ENCODE measurements around the gene DNAJC27.

DNA sequence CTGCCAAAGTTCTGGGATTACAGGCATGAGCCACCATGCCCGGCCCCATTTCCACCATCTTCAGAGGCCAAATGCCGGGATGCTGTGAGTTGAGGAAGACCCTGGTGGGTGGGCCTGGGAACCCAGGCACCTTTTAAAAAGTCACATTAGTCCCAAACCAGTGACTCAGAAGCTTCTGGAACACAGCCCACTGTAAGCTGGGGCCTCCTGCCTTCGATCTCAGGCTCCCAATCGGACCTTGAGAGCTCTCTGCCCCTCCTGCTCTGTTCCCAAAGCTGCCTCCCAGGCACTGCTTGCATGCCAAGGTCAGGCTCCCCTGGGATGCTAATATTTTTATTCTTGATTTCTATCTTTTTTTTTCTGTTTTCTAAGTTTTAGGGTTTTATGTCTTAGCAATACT is 56.0 kb downstream of the DNAJC27 start:
- TF ChIP-seq POLR2A (IDR thresholded peaks at IDR 0.05; ENCODE audit: low read depth, low read length) (no peak), POLR2AphosphoS5 (IDR thresholded peaks at IDR 0.05; ENCODE audit: low read depth, low read length) (no peak), PAX5 (IDR thresholded peaks at IDR 0.05; ENCODE audit: insufficient read depth, low read length, severe bottlenecking) (no peak), SPI1 (IDR thresholded peaks at IDR 0.05; ENCODE audit: low read depth, low read length) (no peak), TAF1 (IDR thresholded peaks at IDR 0.05; ENCODE audit: low read depth, low read length) (no peak), POU2F2 (IDR thresholded peaks at IDR 0.05; ENCODE audit: low read depth, low read length) (no peak)
